Measurements from ENCODE around the gene LKAAEAR1.

LKAAEAR1 gene

GRCh38 chr20:64052987-64053840, 31.0 kb downstream of the LKAAEAR1 start:
- no peak for TF ChIP-seq PAX5 (IDR thresholded peaks at IDR 0.05; ENCODE audit: insufficient read depth, low read length, severe bottlenecking)
- TF ChIP-seq TAF1 (IDR thresholded peaks at IDR 0.05; ENCODE audit: low read depth, low read length): no peak
- TF ChIP-seq POLR2A (IDR thresholded peaks at IDR 0.05; ENCODE audit: low read depth, low read length): no peak
- TF ChIP-seq POLR2AphosphoS5 (IDR thresholded peaks at IDR 0.05; ENCODE audit: low read depth, low read length): no peak
- no peak for TF ChIP-seq SPI1 (IDR thresholded peaks at IDR 0.05; ENCODE audit: low read depth, low read length)
- FAIRE-seq (no peak), DNase-seq (ENCODE audit: insufficient read length, low spot score) (no peak)

GRCh38 chr20:64052326-64052722, 31.9 kb downstream of the LKAAEAR1 start:
- DNase-seq (ENCODE audit: insufficient read length, low spot score): no peak

GRCh38 chr20:64051561-64052325, 32.5 kb downstream of the LKAAEAR1 start:
- DNase-seq (ENCODE audit: insufficient read length, low spot score): no peak
- FAIRE-seq: no peak
- TF ChIP-seq POU2F2 (IDR thresholded peaks at IDR 0.05; ENCODE audit: low read depth, low read length): no peak
- no peak for TF ChIP-seq POLR2A (IDR thresholded peaks at IDR 0.05; ENCODE audit: low read depth, low read length)
- TF ChIP-seq PAX5 (IDR thresholded peaks at IDR 0.05; ENCODE audit: insufficient read depth, low read length, severe bottlenecking): no peak
- TF ChIP-seq TAF1 (IDR thresholded peaks at IDR 0.05; ENCODE audit: low read depth, low read length): no peak
- TF ChIP-seq POLR2AphosphoS5 (IDR thresholded peaks at IDR 0.05; ENCODE audit: low read depth, low read length): no peak
- no peak for TF ChIP-seq SPI1 (IDR thresholded peaks at IDR 0.05; ENCODE audit: low read depth, low read length)

More at GRCh38 chr20:64052326-64052722, 31.9 kb downstream of the LKAAEAR1 start:
- FAIRE-seq: no peak
- TF ChIP-seq POU2F2 (IDR thresholded peaks at IDR 0.05; ENCODE audit: low read depth, low read length) (no peak), TAF1 (IDR thresholded peaks at IDR 0.05; ENCODE audit: low read depth, low read length) (no peak), POLR2A (IDR thresholded peaks at IDR 0.05; ENCODE audit: low read depth, low read length) (no peak), PAX5 (IDR thresholded peaks at IDR 0.05; ENCODE audit: insufficient read depth, low read length, severe bottlenecking) (no peak), POLR2AphosphoS5 (IDR thresholded peaks at IDR 0.05; ENCODE audit: low read depth, low read length) (no peak), SPI1 (IDR thresholded peaks at IDR 0.05; ENCODE audit: low read depth, low read length) (no peak)

- no peak for TF ChIP-seq POU2F2 (IDR thresholded peaks at IDR 0.05; ENCODE audit: low read depth, low read length)
- no peak for TF ChIP-seq TAF1 (IDR thresholded peaks at IDR 0.05; ENCODE audit: low read depth, low read length)
- no peak for TF ChIP-seq PAX5 (IDR thresholded peaks at IDR 0.05; ENCODE audit: insufficient read depth, low read length, severe bottlenecking)
- TF ChIP-seq POLR2AphosphoS5 (IDR thresholded peaks at IDR 0.05; ENCODE audit: low read depth, low read length): no peak
- no peak for TF ChIP-seq SPI1 (IDR thresholded peaks at IDR 0.05; ENCODE audit: low read depth, low read length)
- TF ChIP-seq POLR2A (IDR thresholded peaks at IDR 0.05; ENCODE audit: low read depth, low read length): no peak
- DNase-seq (ENCODE audit: insufficient read length, low spot score): no peak
These were observed 33.2 kb downstream of the LKAAEAR1 start for GRCh38 chr20:64051033-64051452.

GRCh38 chr20:64050261-64051032, 33.8 kb downstream of the LKAAEAR1 start:
- no peak for DNase-seq (ENCODE audit: insufficient read length, low spot score)
- TF ChIP-seq PAX5 (IDR thresholded peaks at IDR 0.05; ENCODE audit: insufficient read depth, low read length, severe bottlenecking) (no peak), SPI1 (IDR thresholded peaks at IDR 0.05; ENCODE audit: low read depth, low read length) (no peak), POU2F2 (IDR thresholded peaks at IDR 0.05; ENCODE audit: low read depth, low read length) (no peak), TAF1 (IDR thresholded peaks at IDR 0.05; ENCODE audit: low read depth, low read length) (no peak), POLR2A (IDR thresholded peaks at IDR 0.05; ENCODE audit: low read depth, low read length) (no peak), POLR2AphosphoS5 (IDR thresholded peaks at IDR 0.05; ENCODE audit: low read depth, low read length) (no peak)
- no peak for FAIRE-seq

More at GRCh38 chr20:64051033-64051452, 33.2 kb downstream of the LKAAEAR1 start:
- no peak for FAIRE-seq

GRCh38 chr20:64049878-64050260, 34.3 kb downstream of the LKAAEAR1 start:
- no peak for DNase-seq (ENCODE audit: insufficient read length, low spot score)
- FAIRE-seq: no peak
- TF ChIP-seq POU2F2 (IDR thresholded peaks at IDR 0.05; ENCODE audit: low read depth, low read length): 0 out of 2 replicates have a peak, but pooled peaks have one; percentile 19
- TF ChIP-seq TAF1 (IDR thresholded peaks at IDR 0.05; ENCODE audit: low read depth, low read length): no peak

GRCh38 chr20:64049060-64049877, 34.9 kb downstream of the LKAAEAR1 start, which contains the start of gene SOX18:
Gene SOX18, minus strand, starts transcription at chr20:64049639. Its CDS starts 123 bp downstream, at chr20:64049516.
- DNase-seq (ENCODE audit: insufficient read length, low spot score): no peak
- peak; percentile 63 for FAIRE-seq
- no peak for TF ChIP-seq SPI1 (IDR thresholded peaks at IDR 0.05; ENCODE audit: low read depth, low read length)
- no peak for TF ChIP-seq TAF1 (IDR thresholded peaks at IDR 0.05; ENCODE audit: low read depth, low read length)
- no peak for TF ChIP-seq POU2F2 (IDR thresholded peaks at IDR 0.05; ENCODE audit: low read depth, low read length)
- TF ChIP-seq POLR2AphosphoS5 (IDR thresholded peaks at IDR 0.05; ENCODE audit: low read depth, low read length): no peak
- TF ChIP-seq POLR2A (IDR thresholded peaks at IDR 0.05; ENCODE audit: low read depth, low read length): no peak
- TF ChIP-seq PAX5 (IDR thresholded peaks at IDR 0.05; ENCODE audit: insufficient read depth, low read length, severe bottlenecking): no peak

- TF ChIP-seq TAF1 (IDR thresholded peaks at IDR 0.05; ENCODE audit: low read depth, low read length): no peak
- no peak for TF ChIP-seq POU2F2 (IDR thresholded peaks at IDR 0.05; ENCODE audit: low read depth, low read length)
- no peak for TF ChIP-seq SPI1 (IDR thresholded peaks at IDR 0.05; ENCODE audit: low read depth, low read length)
- TF ChIP-seq POLR2AphosphoS5 (IDR thresholded peaks at IDR 0.05; ENCODE audit: low read depth, low read length): no peak
- no peak for TF ChIP-seq PAX5 (IDR thresholded peaks at IDR 0.05; ENCODE audit: insufficient read depth, low read length, severe bottlenecking)
- FAIRE-seq: no peak
- DNase-seq (ENCODE audit: insufficient read length, low spot score): no peak
These were observed 35.7 kb downstream of the LKAAEAR1 start for GRCh38 chr20:64048402-64049044.
